ENCODE measurements around the gene CAMK2N1. TPM values are rescaled to one million over a fixed set of nuclear protein-coding genes. Genes with fewer than 3 reads are reported as not detected.

CAMK2N1 gene
- polyA plus RNA-seq, 1 donor from 2014 or later: 67.1 TPM

DNA sequence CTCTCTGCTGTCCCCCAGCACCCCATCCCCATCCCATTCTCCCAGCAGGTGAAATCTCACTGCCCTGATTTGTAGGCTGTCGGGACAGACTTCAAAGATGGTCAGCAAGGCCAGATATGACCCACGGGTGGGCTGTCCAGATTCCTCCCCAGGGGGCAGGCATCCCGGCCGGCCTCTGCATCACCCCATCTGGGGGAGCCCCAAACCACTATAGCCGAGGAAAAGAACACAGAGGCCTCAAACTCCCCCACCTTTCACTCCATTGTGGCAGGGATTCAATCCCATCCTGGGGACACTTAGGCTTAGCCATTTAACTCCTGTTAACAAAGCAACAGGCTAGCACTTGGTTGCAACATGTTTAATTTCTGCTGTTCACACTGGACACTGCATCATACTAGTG is 13.1 kb upstream of the CAMK2N1 start:
- H3K36me3 ChIP-seq (ENCODE audit: insufficient read depth, low read length): peaks cover 5% of the 10 kb centered on the region
- H3K9me2 ChIP-seq (ENCODE audit: insufficient read depth, low read length): no peaks in the 10 kb centered on the region
- H3K27ac ChIP-seq (ENCODE audit: low read length): no peak overlapping the region
- H3K4me2 ChIP-seq (ENCODE audit: low read length): no peak overlapping the region
- no peak overlapping the region for H3K9ac ChIP-seq (ENCODE audit: low read length)
- no peaks in the 10 kb centered on the region for H3K9me3 ChIP-seq (ENCODE audit: low read length)
- peaks cover 1% of the 10 kb centered on the region for H3K79me2 ChIP-seq (replicated peaks; ENCODE audit: insufficient read depth, low read length)
- no peaks in the 10 kb centered on the region for H3K27me3 ChIP-seq (ENCODE audit: insufficient read depth, low read depth, low read length)
- H2AFZ ChIP-seq (ENCODE audit: low read depth, low read length): no peak overlapping the region
- no peaks in the 10 kb centered on the region for H3F3A ChIP-seq (ENCODE audit: insufficient read depth, low read length, poor library complexity, severe bottlenecking)
- TF ChIP-seq POLR2AphosphoS5 (IDR thresholded peaks at IDR 0.05) (no peak), EZH2 (IDR thresholded peaks at IDR 0.05; ENCODE audit: borderline replicate concordance, insufficient read depth, low read length, poor library complexity, severe bottlenecking) (no peak), MXI1 (conservative IDR thresholded peaks at IDR 0.05; ENCODE audit: poor library complexity, severe bottlenecking) (no peak)
- TF ChIP-seq, protein P1, sequence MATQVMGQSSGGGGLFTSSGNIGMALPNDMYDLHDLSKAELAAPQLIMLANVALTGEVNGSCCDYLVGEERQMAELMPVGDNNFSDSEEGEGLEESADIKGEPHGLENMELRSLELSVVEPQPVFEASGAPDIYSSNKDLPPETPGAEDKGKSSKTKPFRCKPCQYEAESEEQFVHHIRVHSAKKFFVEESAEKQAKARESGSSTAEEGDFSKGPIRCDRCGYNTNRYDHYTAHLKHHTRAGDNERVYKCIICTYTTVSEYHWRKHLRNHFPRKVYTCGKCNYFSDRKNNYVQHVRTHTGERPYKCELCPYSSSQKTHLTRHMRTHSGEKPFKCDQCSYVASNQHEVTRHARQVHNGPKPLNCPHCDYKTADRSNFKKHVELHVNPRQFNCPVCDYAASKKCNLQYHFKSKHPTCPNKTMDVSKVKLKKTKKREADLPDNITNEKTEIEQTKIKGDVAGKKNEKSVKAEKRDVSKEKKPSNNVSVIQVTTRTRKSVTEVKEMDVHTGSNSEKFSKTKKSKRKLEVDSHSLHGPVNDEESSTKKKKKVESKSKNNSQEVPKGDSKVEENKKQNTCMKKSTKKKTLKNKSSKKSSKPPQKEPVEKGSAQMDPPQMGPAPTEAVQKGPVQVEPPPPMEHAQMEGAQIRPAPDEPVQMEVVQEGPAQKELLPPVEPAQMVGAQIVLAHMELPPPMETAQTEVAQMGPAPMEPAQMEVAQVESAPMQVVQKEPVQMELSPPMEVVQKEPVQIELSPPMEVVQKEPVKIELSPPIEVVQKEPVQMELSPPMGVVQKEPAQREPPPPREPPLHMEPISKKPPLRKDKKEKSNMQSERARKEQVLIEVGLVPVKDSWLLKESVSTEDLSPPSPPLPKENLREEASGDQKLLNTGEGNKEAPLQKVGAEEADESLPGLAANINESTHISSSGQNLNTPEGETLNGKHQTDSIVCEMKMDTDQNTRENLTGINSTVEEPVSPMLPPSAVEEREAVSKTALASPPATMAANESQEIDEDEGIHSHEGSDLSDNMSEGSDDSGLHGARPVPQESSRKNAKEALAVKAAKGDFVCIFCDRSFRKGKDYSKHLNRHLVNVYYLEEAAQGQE (IDR thresholded peaks at IDR 0.05; ENCODE audit: borderline replicate concordance): no peak
- TF ChIP-seq, protein P2, sequence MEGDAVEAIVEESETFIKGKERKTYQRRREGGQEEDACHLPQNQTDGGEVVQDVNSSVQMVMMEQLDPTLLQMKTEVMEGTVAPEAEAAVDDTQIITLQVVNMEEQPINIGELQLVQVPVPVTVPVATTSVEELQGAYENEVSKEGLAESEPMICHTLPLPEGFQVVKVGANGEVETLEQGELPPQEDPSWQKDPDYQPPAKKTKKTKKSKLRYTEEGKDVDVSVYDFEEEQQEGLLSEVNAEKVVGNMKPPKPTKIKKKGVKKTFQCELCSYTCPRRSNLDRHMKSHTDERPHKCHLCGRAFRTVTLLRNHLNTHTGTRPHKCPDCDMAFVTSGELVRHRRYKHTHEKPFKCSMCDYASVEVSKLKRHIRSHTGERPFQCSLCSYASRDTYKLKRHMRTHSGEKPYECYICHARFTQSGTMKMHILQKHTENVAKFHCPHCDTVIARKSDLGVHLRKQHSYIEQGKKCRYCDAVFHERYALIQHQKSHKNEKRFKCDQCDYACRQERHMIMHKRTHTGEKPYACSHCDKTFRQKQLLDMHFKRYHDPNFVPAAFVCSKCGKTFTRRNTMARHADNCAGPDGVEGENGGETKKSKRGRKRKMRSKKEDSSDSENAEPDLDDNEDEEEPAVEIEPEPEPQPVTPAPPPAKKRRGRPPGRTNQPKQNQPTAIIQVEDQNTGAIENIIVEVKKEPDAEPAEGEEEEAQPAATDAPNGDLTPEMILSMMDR (IDR thresholded peaks at IDR 0.05; ENCODE audit: poor library complexity, severe bottlenecking): no peak
- H3K4me3 ChIP-seq (ENCODE audit: low read length): no peak overlapping the region
- no peaks in the 10 kb centered on the region for H4K20me1 ChIP-seq (ENCODE audit: insufficient read depth)

DNA sequence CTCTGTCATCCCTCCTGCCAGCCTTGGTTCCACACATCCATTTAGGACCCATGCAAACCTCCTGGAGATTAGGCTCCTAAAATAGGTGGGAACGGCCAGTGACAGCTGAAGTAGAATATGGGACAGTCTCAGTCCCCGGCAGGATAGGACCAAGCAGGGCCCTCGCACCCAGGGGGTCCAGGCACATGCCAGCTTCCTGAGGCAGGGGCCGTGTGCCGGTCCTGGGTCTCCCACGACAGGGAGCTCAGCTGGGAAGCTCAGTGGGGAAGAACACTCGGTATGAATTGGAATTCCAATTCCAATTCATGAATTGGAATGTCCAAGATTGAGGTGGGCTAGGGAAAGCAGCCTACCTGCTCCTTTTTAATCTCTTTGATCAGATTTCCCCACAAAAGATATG is 12.1 kb upstream of the CAMK2N1 start:
- Histone ChIP-seq H3K9me2 (ENCODE audit: insufficient read depth, low read length) (no peaks in the 10 kb centered on the region), H3K4me3 (ENCODE audit: low read length) (no peak overlapping the region), H3K79me2 (replicated peaks; ENCODE audit: insufficient read depth, low read length) (no peaks in the 10 kb centered on the region), H3F3A (ENCODE audit: insufficient read depth, low read length, poor library complexity, severe bottlenecking) (no peaks in the 10 kb centered on the region), H3K4me2 (ENCODE audit: low read length) (no peak overlapping the region), H3K9me3 (ENCODE audit: low read length) (no peaks in the 10 kb centered on the region), H4K20me1 (ENCODE audit: insufficient read depth) (no peaks in the 10 kb centered on the region), H2AFZ (ENCODE audit: low read depth, low read length) (no peak overlapping the region), H3K36me3 (ENCODE audit: insufficient read depth, low read length) (peaks cover 5% of the 10 kb centered on the region), H3K27ac (ENCODE audit: low read length) (no peak overlapping the region), H3K27me3 (ENCODE audit: insufficient read depth, low read depth, low read length) (no peaks in the 10 kb centered on the region), H3K9ac (ENCODE audit: low read length) (no peak overlapping the region)
- TF ChIP-seq MXI1 (conservative IDR thresholded peaks at IDR 0.05; ENCODE audit: poor library complexity, severe bottlenecking): no peak
- TF ChIP-seq, protein P1 (IDR thresholded peaks at IDR 0.05; ENCODE audit: borderline replicate concordance): no peak
- TF ChIP-seq EP300 (conservative IDR thresholded peaks at IDR 0.05; ENCODE audit: poor library complexity, severe bottlenecking): no peak
